ENCODE results near the gene PTPN13. TPM values are rescaled to one million over a fixed set of nuclear protein-coding genes. Genes with fewer than 3 reads are reported as not detected.

PTPN13 gene
- total RNA-seq, 1 experiment from 2014 or later = 12.5 TPM

DNA sequence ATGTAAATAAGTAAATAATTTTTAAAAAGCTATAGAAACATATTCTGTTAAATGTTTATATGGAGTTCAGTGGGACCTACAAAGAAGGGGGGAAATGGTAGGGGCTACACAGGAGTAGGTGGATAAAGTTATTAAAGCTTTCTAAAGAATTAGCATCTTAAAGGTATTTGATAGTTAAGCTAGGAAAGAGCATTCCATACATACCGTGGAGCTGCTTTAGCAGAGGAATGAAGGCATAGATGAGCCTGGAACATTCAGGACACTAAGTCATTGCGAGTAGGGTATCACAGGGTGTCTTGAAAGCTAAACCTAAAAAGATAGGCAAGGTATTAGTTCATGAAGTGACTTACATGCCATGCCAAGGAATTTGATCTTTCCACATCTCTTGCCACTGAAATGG, 194.7 kb downstream of the PTPN13 start:
- intact Hi-C loops (cut with micrococcal nuclease; ENCODE audit: unreplicated experiment) (no loop called here), in situ Hi-C loops (cut with HindIII; ENCODE audit: low pct_unique_long_range_greater_than_20kb, low sequenced_read_pairs) (no loop called here)
- no peaks in the 10 kb centered on the region for H3K36me3 ChIP-seq (ENCODE audit: control insufficient read depth, insufficient read depth, low read length)
- no peaks in the 10 kb centered on the region for H3K4me1 ChIP-seq (ENCODE audit: control insufficient read depth, insufficient read depth, low read length)
- no peaks in the 10 kb centered on the region for H3K9me3 ChIP-seq (ENCODE audit: control insufficient read depth, insufficient read depth, low read depth, low read length)
- DNase-seq (ENCODE audit: low read depth, low spot score) (no peak), ATAC-seq (no peak)
- ChIA-PET CTCF (no interaction called here), POLR2A (no interaction called here)
- H3K27ac ChIP-seq (ENCODE audit: low read length) = no peak overlapping the region
- no TSS peak for BruUV-seq (replicated peaks)
- no peak overlapping the region for H3K4me3 ChIP-seq (ENCODE audit: low read depth in 2 of 2, low read length in 2 of 2)
- H3K27me3 ChIP-seq (ENCODE audit: control insufficient read depth, insufficient read depth, low read length) = no peaks in the 10 kb centered on the region
- TF ChIP-seq, protein P1, sequence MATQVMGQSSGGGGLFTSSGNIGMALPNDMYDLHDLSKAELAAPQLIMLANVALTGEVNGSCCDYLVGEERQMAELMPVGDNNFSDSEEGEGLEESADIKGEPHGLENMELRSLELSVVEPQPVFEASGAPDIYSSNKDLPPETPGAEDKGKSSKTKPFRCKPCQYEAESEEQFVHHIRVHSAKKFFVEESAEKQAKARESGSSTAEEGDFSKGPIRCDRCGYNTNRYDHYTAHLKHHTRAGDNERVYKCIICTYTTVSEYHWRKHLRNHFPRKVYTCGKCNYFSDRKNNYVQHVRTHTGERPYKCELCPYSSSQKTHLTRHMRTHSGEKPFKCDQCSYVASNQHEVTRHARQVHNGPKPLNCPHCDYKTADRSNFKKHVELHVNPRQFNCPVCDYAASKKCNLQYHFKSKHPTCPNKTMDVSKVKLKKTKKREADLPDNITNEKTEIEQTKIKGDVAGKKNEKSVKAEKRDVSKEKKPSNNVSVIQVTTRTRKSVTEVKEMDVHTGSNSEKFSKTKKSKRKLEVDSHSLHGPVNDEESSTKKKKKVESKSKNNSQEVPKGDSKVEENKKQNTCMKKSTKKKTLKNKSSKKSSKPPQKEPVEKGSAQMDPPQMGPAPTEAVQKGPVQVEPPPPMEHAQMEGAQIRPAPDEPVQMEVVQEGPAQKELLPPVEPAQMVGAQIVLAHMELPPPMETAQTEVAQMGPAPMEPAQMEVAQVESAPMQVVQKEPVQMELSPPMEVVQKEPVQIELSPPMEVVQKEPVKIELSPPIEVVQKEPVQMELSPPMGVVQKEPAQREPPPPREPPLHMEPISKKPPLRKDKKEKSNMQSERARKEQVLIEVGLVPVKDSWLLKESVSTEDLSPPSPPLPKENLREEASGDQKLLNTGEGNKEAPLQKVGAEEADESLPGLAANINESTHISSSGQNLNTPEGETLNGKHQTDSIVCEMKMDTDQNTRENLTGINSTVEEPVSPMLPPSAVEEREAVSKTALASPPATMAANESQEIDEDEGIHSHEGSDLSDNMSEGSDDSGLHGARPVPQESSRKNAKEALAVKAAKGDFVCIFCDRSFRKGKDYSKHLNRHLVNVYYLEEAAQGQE (IDR thresholded peaks at IDR 0.05; ENCODE audit: insufficient read depth in 1 of 2, low read depth in 2 of 2, low read length in 1 of 2) = no peak
- TF ChIP-seq POLR2AphosphoS5 (IDR thresholded peaks at IDR 0.05; ENCODE audit: low read depth, low read length) (no peak), SIN3A (IDR thresholded peaks at IDR 0.05; ENCODE audit: borderline replicate concordance, insufficient read depth, low read depth, low read length) (no peak), TCF7L2 (IDR thresholded peaks at IDR 0.05; ENCODE audit: low read depth, low read length) (no peak)
- TF ChIP-seq, protein P2, sequence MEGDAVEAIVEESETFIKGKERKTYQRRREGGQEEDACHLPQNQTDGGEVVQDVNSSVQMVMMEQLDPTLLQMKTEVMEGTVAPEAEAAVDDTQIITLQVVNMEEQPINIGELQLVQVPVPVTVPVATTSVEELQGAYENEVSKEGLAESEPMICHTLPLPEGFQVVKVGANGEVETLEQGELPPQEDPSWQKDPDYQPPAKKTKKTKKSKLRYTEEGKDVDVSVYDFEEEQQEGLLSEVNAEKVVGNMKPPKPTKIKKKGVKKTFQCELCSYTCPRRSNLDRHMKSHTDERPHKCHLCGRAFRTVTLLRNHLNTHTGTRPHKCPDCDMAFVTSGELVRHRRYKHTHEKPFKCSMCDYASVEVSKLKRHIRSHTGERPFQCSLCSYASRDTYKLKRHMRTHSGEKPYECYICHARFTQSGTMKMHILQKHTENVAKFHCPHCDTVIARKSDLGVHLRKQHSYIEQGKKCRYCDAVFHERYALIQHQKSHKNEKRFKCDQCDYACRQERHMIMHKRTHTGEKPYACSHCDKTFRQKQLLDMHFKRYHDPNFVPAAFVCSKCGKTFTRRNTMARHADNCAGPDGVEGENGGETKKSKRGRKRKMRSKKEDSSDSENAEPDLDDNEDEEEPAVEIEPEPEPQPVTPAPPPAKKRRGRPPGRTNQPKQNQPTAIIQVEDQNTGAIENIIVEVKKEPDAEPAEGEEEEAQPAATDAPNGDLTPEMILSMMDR (IDR thresholded peaks at IDR 0.05) = no peak

DNA sequence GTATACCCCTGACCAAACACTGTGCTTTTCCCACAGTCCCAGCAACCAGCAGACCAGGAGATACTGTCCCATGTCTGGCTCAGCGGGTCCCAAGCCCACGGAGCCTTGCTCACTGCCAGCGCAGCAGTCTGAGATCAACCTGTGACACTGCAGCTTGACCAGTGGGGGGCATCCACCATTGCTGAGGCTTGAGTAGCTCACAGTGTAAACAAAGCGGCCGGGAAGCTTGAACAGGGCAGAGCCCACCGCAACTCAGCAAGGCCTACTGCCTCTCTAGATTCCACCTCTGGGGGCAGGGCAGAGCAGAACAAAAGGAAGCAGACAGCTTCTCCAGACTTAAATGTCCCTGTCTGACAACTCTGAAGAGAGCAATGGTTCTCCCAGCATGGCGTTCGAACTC, 197.0 kb downstream of the PTPN13 start:
- in situ Hi-C loops (cut with HindIII; ENCODE audit: low pct_unique_long_range_greater_than_20kb, low sequenced_read_pairs) = no loop called here

More for the DNA sequence above, 197.0 kb downstream of the PTPN13 start:
- intact Hi-C loops (cut with micrococcal nuclease; ENCODE audit: unreplicated experiment) = no loop called here
- no peak overlapping the region for H3K27ac ChIP-seq (ENCODE audit: low read length)
- H3K4me3 ChIP-seq (ENCODE audit: low read depth in 2 of 2, low read length in 2 of 2) = no peak overlapping the region
- TF ChIP-seq POLR2AphosphoS5 (IDR thresholded peaks at IDR 0.05; ENCODE audit: low read depth, low read length) (no peak), TCF7L2 (IDR thresholded peaks at IDR 0.05; ENCODE audit: low read depth, low read length) (no peak), SIN3A (IDR thresholded peaks at IDR 0.05; ENCODE audit: borderline replicate concordance, insufficient read depth, low read depth, low read length) (no peak)
- TF ChIP-seq, protein P1 (IDR thresholded peaks at IDR 0.05; ENCODE audit: insufficient read depth in 1 of 2, low read depth in 2 of 2, low read length in 1 of 2) = no peak
- TF ChIP-seq, protein P2 (IDR thresholded peaks at IDR 0.05) = no peak
- no TSS peak for BruUV-seq (replicated peaks)
- no peaks in the 10 kb centered on the region for H3K36me3 ChIP-seq (ENCODE audit: control insufficient read depth, insufficient read depth, low read length)
- CTCF ChIA-PET = no interaction called here
- no peaks in the 10 kb centered on the region for H3K4me1 ChIP-seq (ENCODE audit: control insufficient read depth, insufficient read depth, low read length)
- DNase-seq (ENCODE audit: low read depth, low spot score) (no peak), ATAC-seq (no peak)
- POLR2A ChIA-PET = no interaction called here
- no peaks in the 10 kb centered on the region for H3K27me3 ChIP-seq (ENCODE audit: control insufficient read depth, insufficient read depth, low read length)
- H3K9me3 ChIP-seq (ENCODE audit: control insufficient read depth, insufficient read depth, low read depth, low read length) = no peaks in the 10 kb centered on the region

Measured in Panc1 (cell line).